Ovary (tissue), 3 donors: ENCODE results near the gene C13orf46.
"Not testable (repeated sequence)": the region's sequence is repeated elsewhere in the genome, so short reads cannot be mapped to it uniquely, and the experiment has no call there.

Source experiments
- CTCF ChIP-seq, 3 donors: fragments of 450-650 bp in 2 of 3; fragments of 200-600 bp in 1 of 3; IDR thresholded peaks; one replicate each; pipeline versions ENCODE4 v1.5.1 to v1.8.0; 2016 to 2022; ENCODE audit warnings: antibody characterized with exemption in 3 of 3, mild to moderate bottlenecking in 1 of 3
- EP300 ChIP-seq: sonication (generic); formaldehyde crosslinking; IDR thresholded peaks from one replicate; pipeline ENCODE4 v1.6.1; 2017; ENCODE audit warnings: antibody characterized with exemption
- POLR2A ChIP-seq: fragments of 450-650 bp; IDR thresholded peaks from one replicate; pipeline ENCODE4 v1.6.1; 2017; ENCODE audit warnings: antibody characterized with exemption, mild to moderate bottlenecking, moderate library complexity
- donor health status: DM: no; HTN: no; CAD: no.

- TF ChIP-seq CTCF (IDR thresholded peaks at IDR 0.05); POLR2A; EP300: not testable (repeated sequence)
These were observed 60.0 kb downstream of the C13orf46 start for GRCh38 chr13:113913838-113914237.
